Hepatocyte (in vitro differentiated cells): ENCODE results near the gene MAB21L1. TPM values are rescaled to one million over a fixed set of nuclear protein-coding genes. Genes with fewer than 3 reads are reported as not detected.

Experiments
- DNase-seq: peaks from one replicate; pipeline ENCODE4 v3.0.0-alpha.2; 2016; ENCODE audit warnings: low spot score
- H2AFZ ChIP-seq: fragments of 200-600 bp; sonication (generic); 2 replicates; pipeline ENCODE4 v1.6.0; 2016; ENCODE audit warnings: antibody characterized with exemption, mild to moderate bottlenecking
- H3K27ac ChIP-seq: fragments of 200-600 bp; sonication (generic); 2 replicates; pipeline ENCODE4 v1.5.1; 2016; ENCODE audit warnings: mild to moderate bottlenecking
- H3K27me3 ChIP-seq: fragments of 200-600 bp; sonication (generic); 2 replicates; pipeline ENCODE4 v1.6.1; 2016
- H3K36me3 ChIP-seq: fragments of 200-600 bp; sonication (generic); replicated peaks from 2 replicates; pipeline ENCODE4 v1.5.1; 2016; ENCODE audit warnings: low read depth; ENCODE audit not compliant: insufficient read depth
- H3K4me1 ChIP-seq: fragments of 200-600 bp; sonication (generic); 2 replicates; pipeline ENCODE4 v1.5.1; 2016; ENCODE audit warnings: mild to moderate bottlenecking, moderate library complexity; ENCODE audit not compliant: insufficient read depth
- H3K4me2 ChIP-seq: fragments of 200-600 bp; sonication (generic); 2 replicates; pipeline ENCODE4 v1.6.0; 2016
- H3K4me3 ChIP-seq: fragments of 200-600 bp; sonication (generic); 2 replicates; pipeline ENCODE4 v1.5.1; 2016; ENCODE audit warnings: mild to moderate bottlenecking
- H3K79me2 ChIP-seq: fragments of 200-600 bp; sonication (generic); 2 replicates; pipeline ENCODE4 v1.6.0; 2017; ENCODE audit warnings: mild to moderate bottlenecking
- H3K9me2 ChIP-seq: fragments of 200-600 bp; sonication (generic); replicated peaks from 2 replicates; pipeline ENCODE4 v1.6.0; 2017; ENCODE audit warnings: mild to moderate bottlenecking; ENCODE audit not compliant: insufficient read depth
- H3K9me3 ChIP-seq: fragments of 200-600 bp; sonication (generic); 2 replicates; pipeline ENCODE4 v1.5.1; 2016; ENCODE audit warnings: low read depth, mild to moderate bottlenecking
- H4K20me1 ChIP-seq: fragments of 200-600 bp; sonication (generic); 2 replicates; pipeline ENCODE4 v1.6.0; 2016; ENCODE audit warnings: mild to moderate bottlenecking; ENCODE audit not compliant: insufficient read depth, poor library complexity, severe bottlenecking
- CTCF ChIP-seq: fragments of 200-600 bp; sonication (generic); IDR thresholded peaks from 2 replicates; pipeline ENCODE4 v1.5.1; 2016; ENCODE audit warnings: antibody characterized with exemption, mild to moderate bottlenecking; ENCODE audit not compliant: poor library complexity
- EZH2 ChIP-seq: fragments of 200-600 bp; sonication (generic); IDR thresholded peaks from 2 replicates; pipeline ENCODE4 v1.6.1; 2016; ENCODE audit warnings: antibody characterized with exemption, mild to moderate bottlenecking, borderline replicate concordance
- EZH2phosphoT487 ChIP-seq: fragments of 200-600 bp; sonication (generic); IDR thresholded peaks from one replicate; pipeline ENCODE4 v1.6.1; 2018; ENCODE audit warnings: antibody characterized with exemption, mild to moderate bottlenecking, low read depth, moderate library complexity; ENCODE audit not compliant: unreplicated experiment, severe bottlenecking
- whole genome bisulfite sequencing: methylation state at CpG from one replicate; pipeline ENCODE4 v1.1.6; 2016; ENCODE audit warnings: low lambda C conversion rate; ENCODE audit errors: missing lambda C conversion rate; 5-methylcytosine and 5-hydroxymethylcytosine counted together
- polyA plus RNA-seq: library from polyadenylated mRNA; unstranded; fragments of >200 nt; fragmentation: Nextera tagmentation; extraction: Ambion mirVana; gene quantifications from 2 replicates; pipeline ENCODE4 v1.2.1, GENCODE V29; 2016
- total RNA-seq: library from RNA; depleted of rRNA; stranded (reverse); fragments of >200 nt; gene quantifications from 2 replicates; pipeline ENCODE4 v1.2.3, GENCODE V29; 2014

The MAB21L1 gene
- total RNA-seq: 16.9 and 20.7 TPM in 2 replicates
- 9.9 and 10.6 TPM in 2 replicates for polyA plus RNA-seq

- DNase-seq: peak; percentile 73
- H3K4me3 ChIP-seq: peak within 1 kb of the TSS; percentile 20
- peak within 1 kb of the TSS; percentile 83 for H3K4me2 ChIP-seq
- peak within 1 kb of the TSS; percentile 25 for H2AFZ ChIP-seq
- peaks cover 49% of the 10 kb centered on the region for H3K79me2 ChIP-seq
- H3K36me3 ChIP-seq: no peaks in the 10 kb centered on the region
- no peak for TF ChIP-seq EZH2phosphoT487
- peak; percentile 41 for TF ChIP-seq EZH2
- TF ChIP-seq CTCF: no peak
- H3K9me2 ChIP-seq: no peaks in the 10 kb centered on the region
- no peaks in the 10 kb centered on the region for H3K4me1 ChIP-seq
- peak within 1 kb of the TSS; percentile 95 for H3K27ac ChIP-seq
- WGBS: 4% methylated on average over 34 of the region's 35 CpGs
- H3K27me3 ChIP-seq: peaks cover 94% of the 10 kb centered on the region
- no peaks in the 10 kb centered on the region for H4K20me1 ChIP-seq
- H3K9me3 ChIP-seq: no peaks in the 10 kb centered on the region
Measured at GRCh38 chr13:35475960-35476943, at the start of gene MAB21L1. TSS of gene MAB21L1 (minus strand) at chr13:35476689. CDS start at chr13:35476138, 551 bp downstream.

GRCh38 chr13:35524171-35524570, 47.7 kb upstream of the MAB21L1 start:
- H3K4me2 ChIP-seq: no peak overlapping the region
- H3K4me1 ChIP-seq: no peaks in the 10 kb centered on the region
- H3K9me2 ChIP-seq: no peaks in the 10 kb centered on the region
- 81% methylated on average over 3 of the region's 3 CpGs for WGBS
- no peak overlapping the region for H2AFZ ChIP-seq
- H3K4me3 ChIP-seq: no peak overlapping the region
- no peaks in the 10 kb centered on the region for H3K36me3 ChIP-seq
- TF ChIP-seq CTCF (no peak), EZH2phosphoT487 (no peak)
- H4K20me1 ChIP-seq: no peaks in the 10 kb centered on the region
- no peak overlapping the region for H3K27ac ChIP-seq
- no peaks in the 10 kb centered on the region for H3K27me3 ChIP-seq
- DNase-seq: no peak
- no peaks in the 10 kb centered on the region for H3K9me3 ChIP-seq
- H3K79me2 ChIP-seq: no peaks in the 10 kb centered on the region

- Histone ChIP-seq H3K36me3 (no peaks in the 10 kb centered on the region), H2AFZ (no peak overlapping the region), H3K9me2 (no peaks in the 10 kb centered on the region), H3K27ac (no peak overlapping the region), H3K9me3 (no peaks in the 10 kb centered on the region), H4K20me1 (no peaks in the 10 kb centered on the region), H3K4me3 (no peak overlapping the region), H3K79me2 (no peaks in the 10 kb centered on the region), H3K27me3 (no peaks in the 10 kb centered on the region), H3K4me1 (no peaks in the 10 kb centered on the region), H3K4me2 (no peak overlapping the region)
- DNase-seq: no peak
- no peak for TF ChIP-seq EZH2phosphoT487
- no peak for TF ChIP-seq EZH2
- TF ChIP-seq CTCF: no peak
- 82% methylated on average over 5 of the region's 5 CpGs for WGBS
Measured at GRCh38 chr13:35518337-35518946, 42.0 kb upstream of the MAB21L1 start.
